ENCODE data around the gene GRIA3. TPM values are rescaled to one million over a fixed set of nuclear protein-coding genes. Genes with fewer than 3 reads are reported as not detected.

Gene GRIA3
- total RNA-seq, 1 experiment from 2014 or later: not detected

DNA sequence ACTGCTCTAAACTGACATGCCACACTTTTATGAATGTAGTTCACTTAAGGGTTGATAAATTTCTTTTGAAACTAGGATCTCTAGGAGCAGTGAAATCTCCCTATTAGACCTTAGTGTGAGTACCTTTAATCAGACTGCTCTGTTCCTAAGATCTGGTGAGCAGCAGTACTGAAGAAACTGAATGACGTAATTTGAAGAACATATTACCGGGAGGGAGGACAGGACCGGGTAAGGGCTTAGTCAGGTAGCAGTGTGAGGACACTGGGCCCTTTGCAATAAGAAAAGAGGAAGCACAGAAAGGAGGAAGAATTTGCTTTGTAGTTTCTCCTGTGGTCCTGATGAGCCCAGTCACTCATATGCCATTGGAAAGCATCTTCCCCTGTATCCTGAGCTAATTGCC, 293.6 kb downstream of the GRIA3 start:
- intact Hi-C loops (cut with micrococcal nuclease): no loop called here
- CTCF ChIA-PET: no interaction called here

DNA sequence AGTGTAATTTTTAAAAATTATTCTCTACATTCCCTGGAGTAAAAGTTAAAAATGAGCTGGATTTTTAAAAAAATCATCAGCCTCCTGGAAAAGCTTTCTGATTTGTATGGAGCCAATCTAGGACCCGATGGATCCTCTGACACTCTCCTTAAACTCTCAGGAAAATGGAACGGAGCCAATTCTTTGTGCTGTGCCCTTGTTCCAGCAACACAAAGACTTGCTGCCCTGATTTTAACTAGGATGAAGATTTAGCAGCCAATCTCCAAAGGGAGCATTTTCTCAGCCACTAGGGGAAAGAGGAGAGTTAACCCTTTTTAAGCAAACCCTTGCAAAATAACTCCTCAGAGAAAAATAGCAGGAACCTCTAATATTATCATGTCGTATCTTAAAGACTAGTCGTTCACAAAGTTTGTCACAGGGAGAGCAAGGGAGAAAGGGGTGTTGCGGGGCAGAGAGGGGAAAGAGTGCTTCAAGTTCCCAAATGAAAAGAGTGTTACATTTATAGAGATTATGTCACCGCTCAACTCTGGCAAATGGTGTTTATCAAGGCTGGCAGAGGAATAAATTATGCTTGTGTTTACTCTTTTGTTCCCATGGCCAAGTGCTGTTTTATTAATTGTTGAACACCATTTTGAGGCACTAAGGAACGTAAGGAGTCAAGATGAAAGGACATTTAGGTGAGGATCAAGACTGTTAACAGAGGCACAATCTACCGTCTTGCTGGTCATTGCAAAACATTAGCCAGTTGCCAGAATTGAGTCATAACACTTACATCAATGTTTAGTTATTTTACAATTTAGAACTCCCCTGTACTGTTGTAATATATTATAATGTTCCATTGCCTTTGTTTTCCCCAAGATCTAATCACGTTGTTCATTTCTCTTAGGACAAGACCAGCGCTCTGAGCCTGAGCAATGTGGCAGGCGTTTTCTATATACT, 298.1 kb downstream of the GRIA3 start:
- ATAC-seq (no peak), DNase-seq (ENCODE audit: low read depth, low spot score) (no peak)
- H3K4me1 ChIP-seq (ENCODE audit: control insufficient read depth in 1 of 2, insufficient read depth in 2 of 2, low read length in 2 of 2): no peaks in the 10 kb centered on the region
- no peaks in the 10 kb centered on the region for H3K79me2 ChIP-seq (ENCODE audit: insufficient read depth, low read length)
- no peaks in the 10 kb centered on the region for H3K27me3 ChIP-seq (ENCODE audit: insufficient read depth, low read length)
- TF ChIP-seq ZNF274 (IDR thresholded peaks at IDR 0.05; ENCODE audit: low read depth, low read length) (no peak), EZH2 (IDR thresholded peaks at IDR 0.05) (no peak), ZFX (IDR thresholded peaks at IDR 0.05) (no peak), EGR1 (IDR thresholded peaks at IDR 0.05; ENCODE audit: low read depth) (no peak), FOSL1 (IDR thresholded peaks at IDR 0.05; ENCODE audit: low read depth) (no peak), SP1 (IDR thresholded peaks at IDR 0.05; ENCODE audit: low read depth) (no peak), RAD21 (IDR thresholded peaks at IDR 0.05; ENCODE audit: low read depth) (no peak)
- TF ChIP-seq, protein P1, sequence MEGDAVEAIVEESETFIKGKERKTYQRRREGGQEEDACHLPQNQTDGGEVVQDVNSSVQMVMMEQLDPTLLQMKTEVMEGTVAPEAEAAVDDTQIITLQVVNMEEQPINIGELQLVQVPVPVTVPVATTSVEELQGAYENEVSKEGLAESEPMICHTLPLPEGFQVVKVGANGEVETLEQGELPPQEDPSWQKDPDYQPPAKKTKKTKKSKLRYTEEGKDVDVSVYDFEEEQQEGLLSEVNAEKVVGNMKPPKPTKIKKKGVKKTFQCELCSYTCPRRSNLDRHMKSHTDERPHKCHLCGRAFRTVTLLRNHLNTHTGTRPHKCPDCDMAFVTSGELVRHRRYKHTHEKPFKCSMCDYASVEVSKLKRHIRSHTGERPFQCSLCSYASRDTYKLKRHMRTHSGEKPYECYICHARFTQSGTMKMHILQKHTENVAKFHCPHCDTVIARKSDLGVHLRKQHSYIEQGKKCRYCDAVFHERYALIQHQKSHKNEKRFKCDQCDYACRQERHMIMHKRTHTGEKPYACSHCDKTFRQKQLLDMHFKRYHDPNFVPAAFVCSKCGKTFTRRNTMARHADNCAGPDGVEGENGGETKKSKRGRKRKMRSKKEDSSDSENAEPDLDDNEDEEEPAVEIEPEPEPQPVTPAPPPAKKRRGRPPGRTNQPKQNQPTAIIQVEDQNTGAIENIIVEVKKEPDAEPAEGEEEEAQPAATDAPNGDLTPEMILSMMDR (IDR thresholded peaks at IDR 0.05 in 2 of 3, conservative IDR thresholded peaks at IDR 0.05 in 1 of 3; ENCODE audit: borderline replicate concordance in 1 of 3, insufficient read depth in 1 of 3, low read depth in 2 of 3, low read length in 2 of 3): no peak
- no peak overlapping the region for H2AFZ ChIP-seq (ENCODE audit: low read depth, low read length, poor library complexity, severe bottlenecking)
- no peaks in the 10 kb centered on the region for H3K9me3 ChIP-seq (ENCODE audit: control insufficient read depth in 1 of 2, insufficient read depth in 1 of 2, low read depth in 1 of 2, low read length in 2 of 2)
- no peak overlapping the region for H3K4me3 ChIP-seq (replicated peaks in 1 of 2; ENCODE audit: low read depth in 1 of 2, low read length in 2 of 2)
- H3K9ac ChIP-seq (ENCODE audit: low read length): no peak overlapping the region
- ChIA-PET CTCF (no interaction called here), RAD21 (ENCODE audit: low non-redundant PET in 1 of 2, low total read pairs in 2 of 2, uncharacterized antibody in 2 of 2, unreplicated experiment in 2 of 2) (no interaction called here), POLR2A (no interaction called here)
- no peaks in the 10 kb centered on the region for H4K20me1 ChIP-seq (ENCODE audit: insufficient read depth)
- no TSS peak for BruUV-seq (replicated peaks)
- H3K27ac ChIP-seq (ENCODE audit: low read depth, low read length): no peak overlapping the region
- H3K36me3 ChIP-seq (ENCODE audit: control insufficient read depth in 1 of 2, insufficient read depth in 2 of 2, low read length in 2 of 2): no peaks in the 10 kb centered on the region
- no peaks in the 10 kb centered on the region for H3K9me2 ChIP-seq (ENCODE audit: insufficient read depth)
- no peak overlapping the region for H3K4me2 ChIP-seq (ENCODE audit: low read length)
- intact Hi-C loops (cut with micrococcal nuclease): no loop called here

More for the DNA sequence above, 293.6 kb downstream of the GRIA3 start:
- no peak overlapping the region for H3K27ac ChIP-seq (ENCODE audit: low read depth, low read length)
- no peaks in the 10 kb centered on the region for H3K9me3 ChIP-seq (ENCODE audit: control insufficient read depth in 1 of 2, insufficient read depth in 1 of 2, low read depth in 1 of 2, low read length in 2 of 2)
- no peaks in the 10 kb centered on the region for H3K36me3 ChIP-seq (ENCODE audit: control insufficient read depth in 1 of 2, insufficient read depth in 2 of 2, low read length in 2 of 2)
- no peaks in the 10 kb centered on the region for H3K9me2 ChIP-seq (ENCODE audit: insufficient read depth)
- ChIA-PET POLR2A (no interaction called here), RAD21 (ENCODE audit: low non-redundant PET in 1 of 2, low total read pairs in 2 of 2, uncharacterized antibody in 2 of 2, unreplicated experiment in 2 of 2) (no interaction called here)
- no TSS peak for BruUV-seq (replicated peaks)
- H3K9ac ChIP-seq (ENCODE audit: low read length): no peak overlapping the region
- ATAC-seq: no peak
- no peaks in the 10 kb centered on the region for H3K27me3 ChIP-seq (ENCODE audit: insufficient read depth, low read length)
- no peak overlapping the region for H2AFZ ChIP-seq (ENCODE audit: low read depth, low read length, poor library complexity, severe bottlenecking)
- H3K4me2 ChIP-seq (ENCODE audit: low read length): no peak overlapping the region
- H3K4me1 ChIP-seq (ENCODE audit: control insufficient read depth in 1 of 2, insufficient read depth in 2 of 2, low read length in 2 of 2): no peaks in the 10 kb centered on the region
- no peaks in the 10 kb centered on the region for H3K79me2 ChIP-seq (ENCODE audit: insufficient read depth, low read length)
- TF ChIP-seq, protein P2, sequence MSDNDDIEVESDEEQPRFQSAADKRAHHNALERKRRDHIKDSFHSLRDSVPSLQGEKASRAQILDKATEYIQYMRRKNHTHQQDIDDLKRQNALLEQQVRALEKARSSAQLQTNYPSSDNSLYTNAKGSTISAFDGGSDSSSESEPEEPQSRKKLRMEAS (IDR thresholded peaks at IDR 0.05): no peak
- no peak overlapping the region for H3K4me3 ChIP-seq (replicated peaks in 1 of 2; ENCODE audit: low read depth in 1 of 2, low read length in 2 of 2)
- H4K20me1 ChIP-seq (ENCODE audit: insufficient read depth): no peaks in the 10 kb centered on the region
- DNase-seq (ENCODE audit: low read depth, low spot score): no peak
